HL-60 (cell line): ENCODE data around the gene TRIM14.

ENCODE experiments used
- DNase-seq, 2 experiments: peaks; one replicate each; pipeline ENCODE4 v3.0.0-alpha.2; 2010 to 2020; ENCODE audit warnings: low read depth in 1 of 2, low spot score in 1 of 2
- H3K27ac ChIP-seq: fragments of 250-450 bp; sonication (Bioruptor Pico); replicated peaks from 2 replicates; pipeline ENCODE4 v1.5.1; 2020; ENCODE audit warnings: mild to moderate bottlenecking, moderate library complexity
- H3K27me3 ChIP-seq: fragments of 250-450 bp; sonication (Bioruptor Pico); 2 replicates; pipeline ENCODE4 v1.5.1; 2021; ENCODE audit warnings: mild to moderate bottlenecking, moderate library complexity; ENCODE audit not compliant: insufficient read depth, poor library complexity, severe bottlenecking
- H3K4me3 ChIP-seq: replicated peaks from 2 replicates; pipeline ENCODE4 v1.5.1; 2011; ENCODE audit warnings: mild to moderate bottlenecking, control low read depth, low read length; ENCODE audit not compliant: insufficient read depth
- GABPA ChIP-seq: IDR thresholded peaks from 2 replicates; pipeline ENCODE4 v1.6.1; 2012; ENCODE audit warnings: low read depth
- POLR2AphosphoS5 ChIP-seq: IDR thresholded peaks from 2 replicates; pipeline ENCODE4 v1.6.1; 2012; ENCODE audit warnings: low read depth
- SPI1 ChIP-seq: IDR thresholded peaks from 2 replicates; pipeline ENCODE4 v1.6.1; 2012; ENCODE audit warnings: low read depth, mild to moderate bottlenecking, borderline replicate concordance
- TF ChIP-seq, protein P1 (sequence below): IDR thresholded peaks from 2 replicates; pipeline ENCODE4 v1.6.1; 2012; ENCODE audit warnings: low read depth; ENCODE audit not compliant: insufficient replicate concordance
- TF ChIP-seq, protein P2 (sequence below): IDR thresholded peaks from one replicate; pipeline ENCODE4 v1.5.1; 2011; ENCODE audit warnings: low read length, control low read depth, inconsistent platforms; ENCODE audit not compliant: insufficient read depth

The TRIM14 gene

DNA sequence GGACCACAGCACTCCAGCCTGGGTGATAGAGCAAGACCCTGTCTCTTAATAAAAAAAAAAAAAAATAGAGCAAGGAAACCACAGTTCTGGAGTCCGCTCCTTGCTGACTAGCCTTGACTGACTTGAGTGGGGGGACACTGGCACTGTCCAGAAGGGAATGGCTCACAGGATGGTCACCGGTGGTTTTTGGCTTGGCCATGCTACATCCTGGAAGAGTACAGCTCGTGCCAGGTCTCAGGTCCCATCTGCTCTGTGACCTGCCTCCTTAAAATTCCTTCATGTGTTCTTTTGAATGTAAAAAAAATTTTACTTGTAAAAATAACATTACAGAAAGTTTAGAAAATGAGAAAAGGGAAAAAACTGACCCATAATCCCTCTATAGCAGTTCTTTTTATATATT, 56.9 kb downstream of the TRIM14 start:
- DNase-seq = no peak
- H3K4me3 ChIP-seq = no peak overlapping the region
- H3K27me3 ChIP-seq = no peaks in the 10 kb centered on the region
- H3K27ac ChIP-seq = no peak overlapping the region
- TF ChIP-seq SPI1 = no peak
- no peak for TF ChIP-seq POLR2AphosphoS5
- no peak for TF ChIP-seq GABPA
- TF ChIP-seq, protein P1, sequence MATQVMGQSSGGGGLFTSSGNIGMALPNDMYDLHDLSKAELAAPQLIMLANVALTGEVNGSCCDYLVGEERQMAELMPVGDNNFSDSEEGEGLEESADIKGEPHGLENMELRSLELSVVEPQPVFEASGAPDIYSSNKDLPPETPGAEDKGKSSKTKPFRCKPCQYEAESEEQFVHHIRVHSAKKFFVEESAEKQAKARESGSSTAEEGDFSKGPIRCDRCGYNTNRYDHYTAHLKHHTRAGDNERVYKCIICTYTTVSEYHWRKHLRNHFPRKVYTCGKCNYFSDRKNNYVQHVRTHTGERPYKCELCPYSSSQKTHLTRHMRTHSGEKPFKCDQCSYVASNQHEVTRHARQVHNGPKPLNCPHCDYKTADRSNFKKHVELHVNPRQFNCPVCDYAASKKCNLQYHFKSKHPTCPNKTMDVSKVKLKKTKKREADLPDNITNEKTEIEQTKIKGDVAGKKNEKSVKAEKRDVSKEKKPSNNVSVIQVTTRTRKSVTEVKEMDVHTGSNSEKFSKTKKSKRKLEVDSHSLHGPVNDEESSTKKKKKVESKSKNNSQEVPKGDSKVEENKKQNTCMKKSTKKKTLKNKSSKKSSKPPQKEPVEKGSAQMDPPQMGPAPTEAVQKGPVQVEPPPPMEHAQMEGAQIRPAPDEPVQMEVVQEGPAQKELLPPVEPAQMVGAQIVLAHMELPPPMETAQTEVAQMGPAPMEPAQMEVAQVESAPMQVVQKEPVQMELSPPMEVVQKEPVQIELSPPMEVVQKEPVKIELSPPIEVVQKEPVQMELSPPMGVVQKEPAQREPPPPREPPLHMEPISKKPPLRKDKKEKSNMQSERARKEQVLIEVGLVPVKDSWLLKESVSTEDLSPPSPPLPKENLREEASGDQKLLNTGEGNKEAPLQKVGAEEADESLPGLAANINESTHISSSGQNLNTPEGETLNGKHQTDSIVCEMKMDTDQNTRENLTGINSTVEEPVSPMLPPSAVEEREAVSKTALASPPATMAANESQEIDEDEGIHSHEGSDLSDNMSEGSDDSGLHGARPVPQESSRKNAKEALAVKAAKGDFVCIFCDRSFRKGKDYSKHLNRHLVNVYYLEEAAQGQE = no peak
- TF ChIP-seq, protein P2, sequence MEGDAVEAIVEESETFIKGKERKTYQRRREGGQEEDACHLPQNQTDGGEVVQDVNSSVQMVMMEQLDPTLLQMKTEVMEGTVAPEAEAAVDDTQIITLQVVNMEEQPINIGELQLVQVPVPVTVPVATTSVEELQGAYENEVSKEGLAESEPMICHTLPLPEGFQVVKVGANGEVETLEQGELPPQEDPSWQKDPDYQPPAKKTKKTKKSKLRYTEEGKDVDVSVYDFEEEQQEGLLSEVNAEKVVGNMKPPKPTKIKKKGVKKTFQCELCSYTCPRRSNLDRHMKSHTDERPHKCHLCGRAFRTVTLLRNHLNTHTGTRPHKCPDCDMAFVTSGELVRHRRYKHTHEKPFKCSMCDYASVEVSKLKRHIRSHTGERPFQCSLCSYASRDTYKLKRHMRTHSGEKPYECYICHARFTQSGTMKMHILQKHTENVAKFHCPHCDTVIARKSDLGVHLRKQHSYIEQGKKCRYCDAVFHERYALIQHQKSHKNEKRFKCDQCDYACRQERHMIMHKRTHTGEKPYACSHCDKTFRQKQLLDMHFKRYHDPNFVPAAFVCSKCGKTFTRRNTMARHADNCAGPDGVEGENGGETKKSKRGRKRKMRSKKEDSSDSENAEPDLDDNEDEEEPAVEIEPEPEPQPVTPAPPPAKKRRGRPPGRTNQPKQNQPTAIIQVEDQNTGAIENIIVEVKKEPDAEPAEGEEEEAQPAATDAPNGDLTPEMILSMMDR = no peak

DNA sequence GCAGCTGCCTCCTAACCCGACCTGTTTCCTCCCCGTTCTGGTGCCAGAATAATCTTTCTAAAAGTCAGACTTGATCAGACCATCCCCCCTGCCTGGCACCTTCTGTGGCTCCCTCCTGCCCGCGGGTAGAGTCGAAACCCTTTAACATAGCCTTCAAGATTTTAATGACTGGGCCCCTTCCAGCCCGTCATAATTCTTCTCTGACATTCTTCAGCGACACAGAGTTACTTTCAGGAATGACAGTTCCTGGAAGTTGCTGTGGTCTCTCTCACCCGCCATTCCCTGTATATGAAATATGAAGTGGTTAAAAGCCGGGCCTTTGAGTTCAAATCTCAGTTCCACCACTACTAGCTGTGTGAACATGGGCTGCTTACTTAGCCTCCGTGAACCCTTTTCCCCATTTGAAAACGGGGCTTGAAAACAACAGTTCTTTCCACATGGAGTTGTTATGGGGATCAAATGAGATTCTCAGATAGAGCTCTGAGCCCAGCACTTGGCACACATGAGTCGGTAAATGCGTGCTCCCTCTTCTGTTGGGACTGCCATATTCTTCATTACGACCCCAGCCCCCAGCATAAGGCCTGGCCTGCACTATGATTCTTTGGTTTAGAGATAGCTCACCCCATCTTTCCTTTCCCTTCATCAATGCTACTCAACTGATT, 61.8 kb downstream of the TRIM14 start:
- TF ChIP-seq GABPA (no peak), SPI1 (no peak), POLR2AphosphoS5 (no peak)
- TF ChIP-seq, protein P2 = no peak
- TF ChIP-seq, protein P1 = no peak
- no peak for DNase-seq
- H3K27me3 ChIP-seq = no peaks in the 10 kb centered on the region
- H3K27ac ChIP-seq = peak overlapping the region; percentile 87
- H3K4me3 ChIP-seq = peak overlapping the region; percentile 76

DNA sequence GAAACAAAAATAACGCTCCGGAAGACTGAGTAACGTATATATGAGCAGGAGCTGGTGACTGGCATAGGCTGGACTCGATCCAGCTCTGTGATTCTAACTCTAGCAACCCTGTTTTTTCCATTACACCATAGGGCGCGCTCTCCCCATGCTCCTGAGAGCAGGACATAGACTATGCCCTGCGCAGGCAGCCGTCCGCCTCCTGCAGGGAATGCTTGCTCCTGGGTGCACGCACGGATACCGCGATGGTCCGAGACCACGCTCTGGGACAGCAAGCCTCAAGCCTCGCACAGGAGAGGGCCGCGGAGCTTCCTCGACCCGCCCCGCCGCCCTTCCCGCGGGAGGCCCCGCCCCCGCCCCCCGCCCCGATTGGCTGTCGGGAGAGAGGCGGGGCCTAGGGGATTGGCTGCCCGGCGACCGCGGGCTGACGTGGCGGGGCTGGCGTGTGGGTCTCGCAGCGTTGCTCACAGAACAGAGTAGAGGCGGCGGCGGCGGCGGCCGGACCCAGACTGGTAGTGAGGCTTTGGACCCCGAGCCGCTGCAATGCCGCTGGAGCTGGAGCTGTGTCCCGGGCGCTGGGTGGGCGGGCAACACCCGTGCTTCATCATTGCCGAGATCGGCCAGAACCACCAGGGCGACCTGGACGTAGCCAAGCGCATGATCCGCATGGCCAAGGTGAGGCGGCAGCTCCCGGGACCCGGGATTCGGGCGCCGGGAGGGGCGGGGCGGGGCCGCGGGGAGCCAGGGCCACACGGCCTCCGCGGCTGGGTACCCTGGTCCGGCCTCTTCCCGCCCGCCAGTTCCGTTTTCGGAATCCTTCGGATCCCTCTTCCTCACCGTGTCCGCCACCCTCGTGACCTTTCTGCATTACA, 62.5 kb downstream of the TRIM14 start, which contains the start of gene NANS:
Gene NANS (plus strand): TSS at position 464 of the 869 bp plus-strand sequence. CDS start 77 bp downstream, at position 541.
- H3K27ac ChIP-seq = peak within 1 kb of the TSS; percentile 87

More for the DNA sequence above, 62.5 kb downstream of the TRIM14 start, which contains the start of gene NANS:
- TF ChIP-seq, protein P1 = no peak
- TF ChIP-seq POLR2AphosphoS5 (peak; percentile 91), SPI1 (peak; percentile 79; the same call in 1 of the 2 replicates)
- DNase-seq = peak; percentile 91 to 93
- peak within 1 kb of the TSS; percentile 76 for H3K4me3 ChIP-seq
- H3K27me3 ChIP-seq = no peaks in the 10 kb centered on the region
